Activated gamma-delta T cell (primary cell): ENCODE measurements around the gene MUC5B.

Experiments
- DNase-seq: peaks from one replicate; lab custom pipeline; 2025; lab: John Stamatoyannopoulos, UW

MUC5B gene

GRCh38 chr11:1267441-1268100 lies 44.7 kb downstream of the MUC5B start:
- no peak for DNase-seq

GRCh38 chr11:1269957-1270356 lies 47.1 kb downstream of the MUC5B start:
- no peak for DNase-seq

GRCh38 chr11:1270476-1270875 lies 47.6 kb downstream of the MUC5B start:
- DNase-seq: no peak

GRCh38 chr11:1271002-1271401 lies 48.1 kb downstream of the MUC5B start:
- DNase-seq: no peak

- DNase-seq: no peak
Measured at GRCh38 chr11:1271406-1271805, 48.5 kb downstream of the MUC5B start.

- DNase-seq: no peak
Measured at GRCh38 chr11:1271927-1272326, 49.1 kb downstream of the MUC5B start.

- DNase-seq: no peak
Measured at GRCh38 chr11:1272531-1272930, 49.7 kb downstream of the MUC5B start.

- DNase-seq: no peak
Measured at GRCh38 chr11:1274501-1274900, 51.6 kb downstream of the MUC5B start.

GRCh38 chr11:1275021-1275420 lies 52.2 kb downstream of the MUC5B start:
- no peak for DNase-seq

GRCh38 chr11:1276041-1276790 lies 53.4 kb downstream of the MUC5B start:
- no peak for DNase-seq

GRCh38 chr11:1276866-1277615 lies 54.2 kb downstream of the MUC5B start:
- DNase-seq: no peak

GRCh38 chr11:1277936-1278512 lies 55.2 kb downstream of the MUC5B start:
- no peak for DNase-seq

- DNase-seq: no peak
Measured at GRCh38 chr11:1278766-1279673, 56.2 kb downstream of the MUC5B start.

GRCh38 chr11:1279674-1280055 lies 56.8 kb downstream of the MUC5B start:
- no peak for DNase-seq

- no peak for DNase-seq
Measured at GRCh38 chr11:1280116-1281035, 57.5 kb downstream of the MUC5B start.

GRCh38 chr11:1281326-1281973 lies 58.6 kb downstream of the MUC5B start:
- no peak for DNase-seq

- no peak for DNase-seq
Measured at GRCh38 chr11:1281974-1282365, 59.1 kb downstream of the MUC5B start.

GRCh38 chr11:1283091-1283511 lies 60.2 kb downstream of the MUC5B start:
- DNase-seq: no peak

GRCh38 chr11:1283906-1284305 lies 61.0 kb downstream of the MUC5B start:
- no peak for DNase-seq

- DNase-seq: no peak
Measured at GRCh38 chr11:1285316-1285744, 62.5 kb downstream of the MUC5B start.
